ENCODE measurements around the gene UQCRC2. TPM values are rescaled to one million over a fixed set of nuclear protein-coding genes. Genes with fewer than 3 reads are reported as not detected.

UQCRC2 gene
- total and polyA plus RNA-seq, 2 donors (not counting 1 experiment from before 2014, with no cell fraction given) = 84.3 to 150 TPM

- ChIA-PET CTCF (interaction anchor here (0.6 to 2.5 kb wide), 3 partner anchors 9 to 108 kb away, joined by 3 to 14 read pairs (median 3); no protein-coding TSS in a partner anchor), POLR2A (no interaction called here)
- Mint-ChIP-seq H3K27me3 (no peaks in the 10 kb centered on the region), H3K9me3 (ENCODE audit: insufficient read depth) (no peaks in the 10 kb centered on the region), H3K4me1 (no peaks in the 10 kb centered on the region), H3K27ac (no peak overlapping the region), H3K4me3 (no peak overlapping the region)
- Histone ChIP-seq H3K27ac (ENCODE audit: low read length in 2 of 2) (no peak overlapping the region), H3K4me2 (replicated peaks; ENCODE audit: low read depth, low read length, poor library complexity, severe bottlenecking) (no peak overlapping the region), H3K4me3 (ENCODE audit: control extremely low read depth in 1 of 5, extremely low read depth in 1 of 5, insufficient read depth in 1 of 5, low read depth in 2 of 5, low read length in 4 of 5) (no peak overlapping the region), H2AFZ (ENCODE audit: insufficient read depth, low read depth, low read length, poor library complexity, severe bottlenecking) (no peak overlapping the region), H3K9me3 (ENCODE audit: control extremely low read depth in 1 of 3, control insufficient read depth in 2 of 3, insufficient read depth in 1 of 3, low read length in 2 of 3) (peaks cover 0 to 4% (median 0%) of the 10 kb centered on the region in 3 donors), H3K79me2 (ENCODE audit: control insufficient read depth, insufficient read depth, low read length) (no peaks in the 10 kb centered on the region), H3K27me3 (replicated peaks in 1 of 4; ENCODE audit: control extremely low read depth in 1 of 4, control insufficient read depth in 3 of 4, insufficient read depth in 4 of 4, low read length in 3 of 4) (no peaks in the 10 kb centered on the region), H3K4me1 (ENCODE audit: control insufficient read depth in 2 of 2, insufficient read depth in 2 of 2, low read length in 2 of 2) (no peaks in the 10 kb centered on the region), H4K20me1 (ENCODE audit: control insufficient read depth, insufficient read depth, low read length, poor library complexity, severe bottlenecking) (no peaks in the 10 kb centered on the region), H3K9ac (ENCODE audit: low read length) (no peak overlapping the region), H3K36me3 (replicated peaks in 1 of 2; ENCODE audit: control extremely low read depth in 1 of 2, control insufficient read depth in 1 of 2, extremely low read depth in 1 of 2, insufficient read depth in 2 of 2, low read length in 1 of 2) (no peaks in the 10 kb centered on the region)
- 79% methylated on average over 3 of the region's 6 CpGs for WGBS (ENCODE audit: insufficient coverage)
- TF ChIP-seq CTCF (IDR thresholded peaks at IDR 0.05) (no peak), EZH2 (IDR thresholded peaks at IDR 0.05; ENCODE audit: borderline replicate concordance, insufficient read depth, low read depth, low read length, poor library complexity, severe bottlenecking) (no peak)
- ATAC-seq (ENCODE audit: low read depth) (no peak), DNase-seq (no peak)
- intact Hi-C loops (cut with micrococcal nuclease) = no loop called here
Observed at GRCh38 chr16:21991621-21992020, 38.5 kb downstream of the UQCRC2 start.

GRCh38 chr16:21994856-21995465 lies 41.8 kb downstream of the UQCRC2 start:
- CTCF ChIA-PET = interaction anchor here (2.2 kb wide), 1 partner anchor 83 kb away, joined by 12 read pairs; no protein-coding TSS in a partner anchor

More at GRCh38 chr16:21994856-21995465, 41.8 kb downstream of the UQCRC2 start:
- Mint-ChIP-seq H3K27me3 (no peaks in the 10 kb centered on the region), H3K4me1 (no peaks in the 10 kb centered on the region), H3K27ac (no peak overlapping the region), H3K4me3 (no peak overlapping the region), H3K9me3 (ENCODE audit: insufficient read depth) (no peaks in the 10 kb centered on the region)
- WGBS (ENCODE audit: insufficient coverage) = 90% methylated on average over 7 of the region's 13 CpGs
- Histone ChIP-seq H3K4me2 (replicated peaks; ENCODE audit: low read depth, low read length, poor library complexity, severe bottlenecking) (no peak overlapping the region), H3K9ac (ENCODE audit: low read length) (no peak overlapping the region), H3K4me1 (ENCODE audit: control insufficient read depth in 2 of 2, insufficient read depth in 2 of 2, low read length in 2 of 2) (no peaks in the 10 kb centered on the region), H3K36me3 (replicated peaks in 1 of 2; ENCODE audit: control extremely low read depth in 1 of 2, control insufficient read depth in 1 of 2, extremely low read depth in 1 of 2, insufficient read depth in 2 of 2, low read length in 1 of 2) (no peaks in the 10 kb centered on the region), H3K9me3 (ENCODE audit: control extremely low read depth in 1 of 3, control insufficient read depth in 2 of 3, insufficient read depth in 1 of 3, low read length in 2 of 3) (peaks cover 0 to 4% (median 0%) of the 10 kb centered on the region in 3 donors), H3K4me3 (ENCODE audit: control extremely low read depth in 1 of 5, extremely low read depth in 1 of 5, insufficient read depth in 1 of 5, low read depth in 2 of 5, low read length in 4 of 5) (no peak overlapping the region), H2AFZ (ENCODE audit: insufficient read depth, low read depth, low read length, poor library complexity, severe bottlenecking) (no peak overlapping the region), H4K20me1 (ENCODE audit: control insufficient read depth, insufficient read depth, low read length, poor library complexity, severe bottlenecking) (no peaks in the 10 kb centered on the region), H3K27me3 (replicated peaks in 1 of 4; ENCODE audit: control extremely low read depth in 1 of 4, control insufficient read depth in 3 of 4, insufficient read depth in 4 of 4, low read length in 3 of 4) (no peaks in the 10 kb centered on the region), H3K27ac (ENCODE audit: low read length in 2 of 2) (no peak overlapping the region), H3K79me2 (ENCODE audit: control insufficient read depth, insufficient read depth, low read length) (no peaks in the 10 kb centered on the region)
- DNase-seq (no peak), ATAC-seq (ENCODE audit: low read depth) (no peak)
- POLR2A ChIA-PET = no interaction called here
- intact Hi-C loops (cut with micrococcal nuclease) = no loop called here
- TF ChIP-seq EZH2 (IDR thresholded peaks at IDR 0.05; ENCODE audit: borderline replicate concordance, insufficient read depth, low read depth, low read length, poor library complexity, severe bottlenecking) (no peak), CTCF (IDR thresholded peaks at IDR 0.05) (no peak)
